GM12892 (cell line): ENCODE data around the gene SLC10A3.

Experiments
- POLR2A ChIP-seq: IDR thresholded peaks from 2 replicates; pipeline ENCODE4 v1.6.1; 2011; ENCODE audit warnings: low read depth, low read length, control low read depth
- POLR2AphosphoS5 ChIP-seq: IDR thresholded peaks from 2 replicates; pipeline ENCODE4 v1.6.1; 2011; ENCODE audit warnings: low read depth, low read length, control low read depth
- TAF1 ChIP-seq: IDR thresholded peaks from 2 replicates; pipeline ENCODE4 v1.6.1; 2011; ENCODE audit warnings: low read depth, mild to moderate bottlenecking, control low read depth, low read length, borderline replicate concordance

DNA sequence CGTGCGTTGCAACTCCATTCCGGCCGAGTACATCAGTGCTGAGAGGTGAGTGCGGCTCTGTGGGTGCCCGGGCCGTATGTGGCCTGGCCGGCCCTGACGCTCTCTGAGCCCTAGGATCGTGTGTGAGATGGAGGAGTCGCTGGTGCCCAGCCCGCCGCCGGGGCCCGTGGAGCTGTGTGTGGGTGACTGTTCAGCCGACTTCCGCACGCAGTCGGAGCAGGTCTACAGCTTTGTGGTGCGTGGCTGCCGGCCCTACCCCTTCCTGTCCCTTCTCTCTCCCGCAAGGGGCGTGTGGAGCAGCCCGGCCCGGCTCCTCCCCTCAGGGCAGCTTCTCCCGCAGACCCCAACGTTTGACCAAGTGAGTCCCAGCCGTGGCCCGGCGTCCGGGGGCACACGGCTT, 24.4 kb downstream of the SLC10A3 start:
- TF ChIP-seq TAF1 (no peak), POLR2AphosphoS5 (no peak), POLR2A (no peak)
